CD8-positive, alpha-beta memory T cell (primary cell): ENCODE data around the gene DENND1A. TPM values are rescaled to one million over a fixed set of nuclear protein-coding genes. Genes with fewer than 3 reads are reported as not detected.

ENCODE experiments used
- CTCF ChIA-PET: fragments of 350-600 bp; sonication (Branson Sonifier 250); formaldehyde crosslinking; loops from one replicate; lab custom pipeline; 2021; ENCODE audit warnings: antibody characterized with exemption; lab: Charles Lee
- POLR2A ChIA-PET: fragments of 350-600 bp; sonication (Branson Sonifier 250); formaldehyde crosslinking; loops from one replicate; lab custom pipeline; 2021; ENCODE audit warnings: antibody characterized with exemption; lab: Charles Lee
- DNase-seq, 5 donors: peaks; one replicate each; pipeline versions ENCODE4 v3.0.0 to v3.0.0-alpha.2; 2020 to 2022; ENCODE audit warnings: mixed read lengths in 1 of 5
- H3K27ac ChIP-seq: one replicate; pipeline ENCODE4 v1.7.0; 2013; ENCODE audit warnings: low read depth, mild to moderate bottlenecking, low read length, moderate library complexity
- H3K27me3 ChIP-seq: 2 replicates; pipeline ENCODE4 v1.7.0; 2013; ENCODE audit warnings: low read length, mild to moderate bottlenecking; ENCODE audit not compliant: insufficient read depth, poor library complexity, severe bottlenecking
- H3K36me3 ChIP-seq: 2 replicates; pipeline ENCODE4 v1.7.0; 2013; ENCODE audit warnings: mild to moderate bottlenecking, low read length, moderate library complexity; ENCODE audit not compliant: insufficient read depth
- H3K4me1 ChIP-seq: 2 replicates; pipeline ENCODE4 v1.7.0; 2013; ENCODE audit warnings: mild to moderate bottlenecking, low read length, moderate library complexity; ENCODE audit not compliant: insufficient read depth
- H3K4me3 ChIP-seq: 2 replicates; pipeline ENCODE4 v1.7.0; 2013; ENCODE audit warnings: mild to moderate bottlenecking, low read length
- H3K9me3 ChIP-seq: 2 replicates; pipeline ENCODE4 v1.7.0; 2013; ENCODE audit warnings: mild to moderate bottlenecking, low read length
- H3K27ac Mint-ChIP-seq, 8 donors: one replicate each; pipeline ENCODE4 v1.8.0; 2020 to 2021; ENCODE audit warnings: mixed read lengths in 8 of 8, mild to moderate bottlenecking in 6 of 8, inconsistent platforms in 3 of 8, moderate library complexity in 3 of 8
- H3K27me3 Mint-ChIP-seq, 2 donors: one replicate each; pipeline ENCODE4 v1.8.0; 2020 to 2021; ENCODE audit warnings: mixed read lengths in 2 of 2, mild to moderate bottlenecking in 1 of 2, moderate library complexity in 1 of 2
- H3K36me3 Mint-ChIP-seq, 3 donors: one replicate each; pipeline ENCODE4 v1.8.0; 2020 to 2021; ENCODE audit warnings: mixed read lengths in 3 of 3, inconsistent platforms in 1 of 3, mild to moderate bottlenecking in 1 of 3
- H3K4me1 Mint-ChIP-seq, 3 donors: one replicate each; pipeline ENCODE4 v1.8.0; 2020 to 2021; ENCODE audit warnings: mixed read lengths in 3 of 3, inconsistent platforms in 1 of 3, mild to moderate bottlenecking in 1 of 3
- H3K4me3 Mint-ChIP-seq, 7 donors: one replicate each; pipeline ENCODE4 v1.8.0; 2020 to 2021; ENCODE audit warnings: mixed read lengths in 7 of 7, mild to moderate bottlenecking in 6 of 7, moderate library complexity in 4 of 7, inconsistent platforms in 2 of 7
- H3K9me3 Mint-ChIP-seq, 5 donors: one replicate each; pipeline ENCODE4 v1.8.0; 2020 to 2022; ENCODE audit warnings: mixed read lengths in 5 of 5, mild to moderate bottlenecking in 3 of 5, moderate library complexity in 2 of 5, inconsistent platforms in 1 of 5
- polyA plus RNA-seq: library from polyadenylated mRNA; unstranded; fragments of 300-500 nt; fragmentation: Illumina TruSeq; gene quantifications from one replicate; pipeline ENCODE4 v1.2.3, GENCODE V29; 2021
- total RNA-seq, 2 experiments: library from RNA; stranded (reverse); gene quantifications; one replicate each; pipeline ENCODE4 v1.2.3, GENCODE V29; 2021

The DENND1A gene
- total and polyA plus RNA-seq, 3 experiments from 2014 or later, result 7.2 to 15.1 (median 15.0) TPM

GRCh38 chr9:123864251-123864650 is 65.7 kb downstream of the DENND1A start:
- no peak for DNase-seq
- Mint-ChIP-seq H3K4me1 (peaks cover 31 to 36% (median 33%) of the 10 kb centered on the region in 3 donors), H3K9me3 (peaks cover 0 to 7% (median 0%) of the 10 kb centered on the region in 5 donors), H3K27ac (no peak overlapping the region), H3K36me3 (peaks cover 0 to 6% (median 0%) of the 10 kb centered on the region in 3 donors), H3K4me3 (no peak overlapping the region), H3K27me3 (no peaks in the 10 kb centered on the region)
- POLR2A ChIA-PET, result no interaction called here
- no peaks in the 10 kb centered on the region for H3K9me3 ChIP-seq
- H3K27ac ChIP-seq, result no peak overlapping the region
- no peaks in the 10 kb centered on the region for H3K27me3 ChIP-seq
- H3K4me1 ChIP-seq, result peaks cover 19% of the 10 kb centered on the region
- no peak overlapping the region for H3K4me3 ChIP-seq
- H3K36me3 ChIP-seq, result no peaks in the 10 kb centered on the region
- CTCF ChIA-PET, result no interaction called here

- Mint-ChIP-seq H3K27ac (peak overlapping the region in 1 of 8 donors; percentile 3), H3K9me3 (peaks cover 0 to 7% (median 0%) of the 10 kb centered on the region in 5 donors), H3K27me3 (no peaks in the 10 kb centered on the region), H3K4me1 (peaks cover 26 to 30% (median 27%) of the 10 kb centered on the region in 3 donors), H3K4me3 (no peak overlapping the region), H3K36me3 (peaks cover 2 to 6% (median 2%) of the 10 kb centered on the region in 3 donors)
- CTCF ChIA-PET, result no interaction called here
- POLR2A ChIA-PET, result no interaction called here
- Histone ChIP-seq H3K27me3 (no peaks in the 10 kb centered on the region), H3K27ac (no peak overlapping the region), H3K4me1 (peaks cover 16% of the 10 kb centered on the region), H3K36me3 (no peaks in the 10 kb centered on the region), H3K9me3 (no peaks in the 10 kb centered on the region), H3K4me3 (no peak overlapping the region)
- DNase-seq, result no peak
Measured at GRCh38 chr9:123863164-123863855, 66.6 kb downstream of the DENND1A start.

- Mint-ChIP-seq H3K4me1 (peaks cover 10 to 14% (median 11%) of the 10 kb centered on the region in 3 donors), H3K27me3 (no peaks in the 10 kb centered on the region), H3K4me3 (no peak overlapping the region), H3K36me3 (peaks cover 2 to 6% (median 5%) of the 10 kb centered on the region in 3 donors), H3K27ac (no peak overlapping the region), H3K9me3 (peaks cover 0 to 7% (median 0%) of the 10 kb centered on the region in 5 donors)
- ChIA-PET CTCF (no interaction called here), POLR2A (no interaction called here)
- Histone ChIP-seq H3K27ac (no peak overlapping the region), H3K4me3 (no peak overlapping the region), H3K27me3 (no peaks in the 10 kb centered on the region), H3K36me3 (no peaks in the 10 kb centered on the region), H3K4me1 (peaks cover 1% of the 10 kb centered on the region), H3K9me3 (no peaks in the 10 kb centered on the region)
- no peak for DNase-seq
Measured at GRCh38 chr9:123861756-123862120, 68.2 kb downstream of the DENND1A start.

GRCh38 chr9:123861086-123861755 is 68.7 kb downstream of the DENND1A start:
- Histone ChIP-seq H3K27me3 (no peaks in the 10 kb centered on the region), H3K4me3 (no peak overlapping the region), H3K27ac (no peak overlapping the region), H3K4me1 (no peaks in the 10 kb centered on the region), H3K36me3 (no peaks in the 10 kb centered on the region), H3K9me3 (no peaks in the 10 kb centered on the region)
- peak overlapping the region in 1 of 8 donors; percentile 36 for H3K27ac Mint-ChIP-seq
- peaks cover 6 to 9% (median 7%) of the 10 kb centered on the region in 3 donors for H3K36me3 Mint-ChIP-seq
- POLR2A ChIA-PET, result no interaction called here
- H3K9me3 Mint-ChIP-seq, result peaks cover 0 to 6% (median 0%) of the 10 kb centered on the region in 5 donors
- H3K4me1 Mint-ChIP-seq, result peaks cover 6 to 9% (median 6%) of the 10 kb centered on the region in 3 donors
- H3K4me3 Mint-ChIP-seq, result no peak overlapping the region
- DNase-seq, result no peak
- no peaks in the 10 kb centered on the region for H3K27me3 Mint-ChIP-seq
- CTCF ChIA-PET, result interaction anchor here (0.6 kb wide), 1 partner anchor 85 kb away, joined by 3 read pairs; no protein-coding TSS in a partner anchor

- ChIA-PET CTCF (interaction anchor here (0.6 kb wide), 1 partner anchor 86 kb away, joined by 3 read pairs; no protein-coding TSS in a partner anchor), POLR2A (no interaction called here)
- H3K4me1 Mint-ChIP-seq, result peaks cover 0 to 3% (median 0%) of the 10 kb centered on the region in 3 donors
- no peak overlapping the region for H3K4me3 Mint-ChIP-seq
- no peak overlapping the region for H3K27ac ChIP-seq
- H3K4me3 ChIP-seq, result no peak overlapping the region
- no peaks in the 10 kb centered on the region for H3K4me1 ChIP-seq
- H3K9me3 Mint-ChIP-seq, result peaks cover 0 to under 1% (median 0%) of the 10 kb centered on the region in 5 donors
- peak overlapping the region in 1 of 8 donors; percentile 21 for H3K27ac Mint-ChIP-seq
- H3K36me3 ChIP-seq, result no peaks in the 10 kb centered on the region
- H3K27me3 Mint-ChIP-seq, result no peaks in the 10 kb centered on the region
- H3K9me3 ChIP-seq, result no peaks in the 10 kb centered on the region
- H3K36me3 Mint-ChIP-seq, result peaks cover 7 to 8% (median 7%) of the 10 kb centered on the region in 3 donors
- no peaks in the 10 kb centered on the region for H3K27me3 ChIP-seq
- no peak for DNase-seq
Measured at GRCh38 chr9:123860603-123861002, 69.3 kb downstream of the DENND1A start.

GRCh38 chr9:123852403-123852802 is 77.5 kb downstream of the DENND1A start:
- no peak for DNase-seq
- Mint-ChIP-seq H3K4me3 (no peak overlapping the region), H3K36me3 (peaks cover 15 to 40% (median 16%) of the 10 kb centered on the region in 3 donors), H3K27me3 (no peaks in the 10 kb centered on the region), H3K27ac (peak overlapping the region in 1 of 8 donors; percentile 62), H3K4me1 (peaks cover 2 to 8% (median 5%) of the 10 kb centered on the region in 3 donors), H3K9me3 (peaks cover 5 to 10% (median 10%) of the 10 kb centered on the region in 5 donors)
- no peaks in the 10 kb centered on the region for H3K36me3 ChIP-seq
- POLR2A ChIA-PET, result no interaction called here
- no peak overlapping the region for H3K27ac ChIP-seq
- no peaks in the 10 kb centered on the region for H3K4me1 ChIP-seq
- no peak overlapping the region for H3K4me3 ChIP-seq
- CTCF ChIA-PET, result no interaction called here
- H3K27me3 ChIP-seq, result no peaks in the 10 kb centered on the region
- H3K9me3 ChIP-seq, result no peaks in the 10 kb centered on the region

GRCh38 chr9:123851851-123852250 is 78.1 kb downstream of the DENND1A start:
- H3K4me1 ChIP-seq, result no peaks in the 10 kb centered on the region
- H3K27me3 ChIP-seq, result no peaks in the 10 kb centered on the region
- Mint-ChIP-seq H3K27ac (no peak overlapping the region), H3K4me3 (no peak overlapping the region), H3K27me3 (no peaks in the 10 kb centered on the region), H3K9me3 (peaks cover 11 to 15% (median 15%) of the 10 kb centered on the region in 5 donors), H3K36me3 (peaks cover 18 to 46% (median 19%) of the 10 kb centered on the region in 3 donors), H3K4me1 (peaks cover 2 to 8% (median 5%) of the 10 kb centered on the region in 3 donors)
- DNase-seq, result no peak
- no peaks in the 10 kb centered on the region for H3K36me3 ChIP-seq
- no peak overlapping the region for H3K4me3 ChIP-seq
- no peak overlapping the region for H3K27ac ChIP-seq
- POLR2A ChIA-PET, result no interaction called here
- CTCF ChIA-PET, result no interaction called here
- H3K9me3 ChIP-seq, result no peaks in the 10 kb centered on the region
